ENCODE results near the gene B4GALT2. TPM values are rescaled to one million over a fixed set of nuclear protein-coding genes. Genes with fewer than 3 reads are reported as not detected.

The B4GALT2 gene
- 93.9 TPM for total RNA-seq

- DNase-seq: no peak
Measured at GRCh38 chr1:43978551-43979260, at the start of gene B4GALT2. Gene B4GALT2 (plus strand): TSS chr1:43979210. CDS start chr1:43981161, 1,951 bp downstream.

GRCh38 chr1:43930168-43930948 lies 48.7 kb upstream of the B4GALT2 start:
- no peak for DNase-seq

GRCh38 chr1:43930949-43931275 lies 48.1 kb upstream of the B4GALT2 start:
- no peak for DNase-seq

- DNase-seq: no peak
Measured at GRCh38 chr1:43931711-43932660, 47.0 kb upstream of the B4GALT2 start.

- DNase-seq: no peak
Measured at GRCh38 chr1:43932786-43933385, 46.1 kb upstream of the B4GALT2 start.

- DNase-seq: no peak
Measured at GRCh38 chr1:43933386-43934100, 45.5 kb upstream of the B4GALT2 start, which contains the start of gene ARTN. Gene ARTN (plus strand): TSS chr1:43933801. CDS start chr1:43935657, 1,856 bp downstream.

GRCh38 chr1:43934101-43934985 lies 44.7 kb upstream of the B4GALT2 start:
- DNase-seq: no peak

- no peak for DNase-seq
Measured at GRCh38 chr1:43934986-43935324, 44.1 kb upstream of the B4GALT2 start.

GRCh38 chr1:43935711-43936427 lies 43.1 kb upstream of the B4GALT2 start:
- no peak for DNase-seq

GRCh38 chr1:43936431-43937151 lies 42.4 kb upstream of the B4GALT2 start:
- DNase-seq: no peak

GRCh38 chr1:43937179-43937865 lies 41.7 kb upstream of the B4GALT2 start:
- DNase-seq: no peak

GRCh38 chr1:43938383-43938782 lies 40.6 kb upstream of the B4GALT2 start:
- DNase-seq: no peak

GRCh38 chr1:43938892-43939587 lies 40.0 kb upstream of the B4GALT2 start:
- no peak for DNase-seq

GRCh38 chr1:43942411-43942810 lies 36.6 kb upstream of the B4GALT2 start:
- no peak for DNase-seq

- DNase-seq: no peak
Measured at GRCh38 chr1:43944860-43945259, 34.1 kb upstream of the B4GALT2 start.

GRCh38 chr1:43945674-43946235 lies 33.3 kb upstream of the B4GALT2 start:
- no peak for DNase-seq

GRCh38 chr1:43946236-43947060 lies 32.6 kb upstream of the B4GALT2 start, which contains the start of gene IPO13:
Gene IPO13 (plus strand): TSS chr1:43946950. CDS start chr1:43947601, 651 bp downstream.
- peak; percentile 96 for DNase-seq
